Activated CD4-positive, alpha-beta T cell treated with anti-CD3 and anti-CD28 coated beads, Interleukin-2, amount 10 ng/mL, durations not matched to agents 24 days and 14 days (primary cell): ENCODE measurements around the gene ZNF823. TPM values are rescaled to one million over a fixed set of nuclear protein-coding genes. Genes with fewer than 3 reads are reported as not detected.

Source experiments
- DNase-seq: peaks from one replicate; pipeline ENCODE4 v3.0.0; 2022
- H3K27ac Mint-ChIP-seq: one replicate; pipeline ENCODE4 v1.8.0; 2022; ENCODE audit warnings: mild to moderate bottlenecking, mixed read lengths
- H3K27me3 Mint-ChIP-seq: one replicate; pipeline ENCODE4 v1.8.0; 2022; ENCODE audit warnings: mixed read lengths
- H3K36me3 Mint-ChIP-seq: one replicate; pipeline ENCODE4 v1.8.0; 2022; ENCODE audit warnings: low read depth, mild to moderate bottlenecking, mixed read lengths
- H3K4me1 Mint-ChIP-seq: one replicate; pipeline ENCODE4 v1.8.0; 2021; ENCODE audit warnings: mixed read lengths
- H3K4me3 Mint-ChIP-seq: one replicate; pipeline ENCODE4 v1.8.0; 2022; ENCODE audit warnings: mild to moderate bottlenecking, moderate library complexity, mixed read lengths
- H3K9me3 Mint-ChIP-seq: one replicate; pipeline ENCODE4 v1.8.0; 2021; ENCODE audit warnings: mixed read lengths
- intact Hi-C: fragments of 100-400 bp; cut with micrococcal nuclease; formaldehyde crosslinking; loops from one replicate; pipeline ENCODE4 v1.15.1; 2023
- total RNA-seq: library from RNA; stranded (reverse); gene quantifications from 2 replicates; pipeline ENCODE4 v1.2.3, GENCODE V29; 2022

The ZNF823 gene
- total RNA-seq, 1 donor from 2014 or later, result 2.4 TPM

DNA sequence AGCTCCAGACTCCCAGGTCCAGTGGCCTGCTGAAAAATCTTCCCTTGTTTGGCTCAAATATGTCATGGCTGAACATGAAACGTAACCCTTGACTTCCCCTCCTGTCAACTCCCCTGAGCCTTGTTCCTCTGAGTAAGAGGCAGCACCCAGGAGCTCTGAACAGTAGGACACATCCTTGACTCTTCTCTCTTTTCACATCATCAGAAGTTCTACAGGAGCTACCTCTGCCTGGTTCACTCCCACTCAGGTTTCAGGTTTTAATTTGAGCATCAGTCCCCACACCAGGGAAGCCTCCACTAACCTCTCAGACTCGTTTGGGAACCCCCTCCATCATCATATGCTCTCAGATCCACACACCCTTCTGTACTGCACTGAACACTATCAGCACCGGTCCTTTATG, 30.3 kb downstream of the ZNF823 start:
- Mint-ChIP-seq H3K27me3 (no peaks in the 10 kb centered on the region), H3K27ac (no peak overlapping the region)

DNA sequence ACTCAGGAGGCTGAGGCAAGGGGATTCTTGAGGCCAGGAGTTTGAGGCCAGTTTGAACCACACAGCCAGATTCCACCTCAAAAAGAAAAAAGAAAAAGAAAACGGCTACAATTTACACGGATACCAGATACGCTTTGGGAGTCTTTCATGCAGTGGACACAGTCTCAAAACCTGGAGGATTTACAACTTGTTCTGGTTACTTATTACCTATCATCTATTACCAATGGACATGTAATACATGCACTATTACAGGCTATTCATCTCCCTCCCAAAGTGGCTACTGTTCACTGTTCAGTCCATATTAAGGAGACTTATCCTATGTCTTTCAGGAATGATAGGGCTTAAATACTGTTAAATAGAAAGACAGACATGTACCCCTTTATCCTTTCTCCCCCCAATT, 33.3 kb downstream of the ZNF823 start:
- Mint-ChIP-seq H3K27ac (no peak overlapping the region), H3K4me3 (no peak overlapping the region), H3K9me3 (peaks cover 26% of the 10 kb centered on the region), H3K27me3 (no peaks in the 10 kb centered on the region), H3K4me1 (no peaks in the 10 kb centered on the region), H3K36me3 (no peaks in the 10 kb centered on the region)
- intact Hi-C loops, result no loop called here
- no peak for DNase-seq

More for the DNA sequence above, 30.3 kb downstream of the ZNF823 start:
- peaks cover 1% of the 10 kb centered on the region for H3K36me3 Mint-ChIP-seq
- no peak overlapping the region for H3K4me3 Mint-ChIP-seq
- no peaks in the 10 kb centered on the region for H3K4me1 Mint-ChIP-seq
- H3K9me3 Mint-ChIP-seq, result peaks cover 22% of the 10 kb centered on the region
- no peak for DNase-seq
- intact Hi-C loops, result no loop called here

DNA sequence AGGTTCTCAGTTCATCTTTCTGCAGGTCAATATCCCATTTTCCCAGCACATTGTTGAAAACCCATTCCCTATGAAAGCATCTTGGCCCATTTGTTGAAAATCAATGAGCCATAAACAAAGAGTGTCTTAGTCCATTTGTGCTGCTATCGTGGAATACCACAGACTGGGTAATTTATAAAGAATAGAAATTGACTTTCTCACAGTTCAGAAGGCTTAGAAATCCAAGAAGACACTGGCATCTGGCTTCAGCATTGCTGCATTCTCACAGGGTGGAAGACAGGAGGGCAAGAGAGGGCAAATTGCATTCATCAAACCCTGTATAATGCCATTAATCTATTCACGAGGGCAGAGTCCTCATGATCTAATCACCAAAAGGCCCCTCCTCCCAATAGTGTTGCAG, 34.1 kb downstream of the ZNF823 start:
- no peak overlapping the region for H3K27ac Mint-ChIP-seq
- H3K4me1 Mint-ChIP-seq, result no peaks in the 10 kb centered on the region
- intact Hi-C loops, result no loop called here
- no peaks in the 10 kb centered on the region for H3K27me3 Mint-ChIP-seq
- H3K9me3 Mint-ChIP-seq, result peaks cover 25% of the 10 kb centered on the region
- no peaks in the 10 kb centered on the region for H3K36me3 Mint-ChIP-seq
- DNase-seq, result no peak
- H3K4me3 Mint-ChIP-seq, result no peak overlapping the region

DNA sequence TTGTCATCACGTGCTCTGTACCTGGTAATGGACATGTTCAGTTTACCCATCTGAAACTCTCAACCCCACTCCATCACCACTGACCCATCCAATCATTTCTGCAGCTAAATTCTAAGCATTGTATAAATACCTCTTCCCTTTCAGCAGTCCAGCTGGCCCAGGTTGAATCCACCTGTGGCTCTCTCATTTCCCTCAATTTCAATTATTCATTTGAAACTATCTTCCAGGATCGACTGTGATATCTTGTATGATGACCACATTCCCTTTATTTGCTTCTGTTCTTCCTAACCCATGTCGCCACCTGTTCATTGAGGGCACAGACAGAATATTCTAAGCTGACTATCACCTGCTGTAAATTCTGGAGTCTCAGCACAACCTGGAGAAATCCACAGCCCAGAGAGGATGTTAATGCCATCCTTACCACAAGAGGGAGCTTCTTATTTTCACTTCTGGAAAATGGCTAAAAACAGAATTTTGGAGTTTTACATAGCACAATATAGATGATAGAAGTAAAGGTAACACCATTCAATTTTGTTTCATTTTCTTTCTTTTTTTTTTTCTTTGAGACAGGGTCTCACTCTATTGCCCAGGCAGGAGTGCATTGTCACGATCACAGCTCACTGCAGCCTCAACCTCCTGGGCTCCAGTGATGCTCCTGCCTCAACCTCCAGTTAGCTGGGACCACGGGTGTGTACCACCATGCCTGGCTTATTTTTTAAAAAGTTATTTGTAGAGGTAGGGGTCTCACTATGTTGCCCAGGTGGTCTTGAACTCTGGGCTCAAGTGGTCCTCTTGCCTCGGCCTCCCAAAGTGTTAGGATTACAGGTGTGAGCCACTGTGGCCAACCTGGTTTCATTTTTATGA, 38.6 kb downstream of the ZNF823 start:
- DNase-seq, result peak; percentile 58
- H3K9me3 Mint-ChIP-seq, result peaks cover 9% of the 10 kb centered on the region
- intact Hi-C loops, result no loop called here
- H3K36me3 Mint-ChIP-seq, result no peaks in the 10 kb centered on the region
- no peak overlapping the region for H3K4me3 Mint-ChIP-seq
- no peak overlapping the region for H3K27ac Mint-ChIP-seq
- no peaks in the 10 kb centered on the region for H3K4me1 Mint-ChIP-seq
- H3K27me3 Mint-ChIP-seq, result peaks cover 5% of the 10 kb centered on the region

DNA sequence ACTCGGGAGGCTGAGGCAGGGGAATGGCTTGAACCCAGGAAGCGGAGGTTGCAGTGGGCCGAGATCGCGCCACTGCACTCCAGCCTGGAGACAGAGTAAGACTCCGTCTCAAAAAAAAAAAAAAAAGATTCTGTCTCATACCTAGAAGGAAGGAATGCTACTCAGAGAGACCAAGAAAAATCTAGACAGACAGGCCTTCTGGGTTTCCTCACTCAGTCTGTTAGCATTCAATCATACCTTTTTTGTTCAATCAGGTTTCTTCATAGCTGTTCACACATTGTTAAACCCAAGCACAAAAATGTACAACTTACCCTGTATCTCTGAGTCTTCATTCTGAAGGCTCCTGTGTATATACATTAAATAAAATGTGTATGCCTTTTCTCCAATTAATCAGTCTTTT, 40.5 kb downstream of the ZNF823 start:
- DNase-seq, result no peak

DNA sequence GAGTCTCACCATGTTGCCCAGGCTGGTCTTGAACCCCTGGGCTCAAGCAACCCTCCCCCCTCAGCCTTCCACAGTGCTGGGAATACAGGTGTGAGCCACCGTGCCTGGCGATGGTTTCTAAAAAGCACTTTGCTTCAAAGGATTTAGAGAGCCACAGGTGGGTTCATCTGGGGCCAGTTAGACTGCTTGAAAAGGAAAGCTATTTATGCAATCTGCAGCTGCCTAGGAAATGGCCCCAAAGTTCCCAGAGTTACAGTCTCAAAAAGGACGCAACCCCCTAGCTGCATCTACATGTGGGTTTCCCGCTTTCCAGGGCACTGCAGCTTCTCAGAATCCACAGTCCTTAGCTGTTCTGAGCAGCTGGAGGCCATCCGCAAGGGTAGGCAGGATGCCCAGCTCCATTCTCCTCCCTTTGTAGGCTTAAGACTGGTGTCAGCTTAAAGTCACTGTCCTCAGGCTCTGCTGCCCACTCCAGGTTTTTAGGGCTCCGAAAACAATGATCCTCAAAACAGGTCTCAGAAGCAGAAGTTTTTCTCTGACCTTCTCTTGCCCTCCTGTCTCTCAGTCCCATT, 41.4 kb downstream of the ZNF823 start:
- Mint-ChIP-seq H3K36me3 (no peaks in the 10 kb centered on the region), H3K9me3 (peaks cover 16% of the 10 kb centered on the region), H3K27ac (no peak overlapping the region), H3K27me3 (peaks cover 17% of the 10 kb centered on the region), H3K4me1 (peaks cover 4% of the 10 kb centered on the region), H3K4me3 (no peak overlapping the region)
- intact Hi-C loops, result no loop called here
- DNase-seq, result no peak

More for the DNA sequence above, 40.5 kb downstream of the ZNF823 start:
- intact Hi-C loops, result no loop called here
- H3K4me3 Mint-ChIP-seq, result no peak overlapping the region
- H3K9me3 Mint-ChIP-seq, result peaks cover 12% of the 10 kb centered on the region
- H3K4me1 Mint-ChIP-seq, result peaks cover 4% of the 10 kb centered on the region
- H3K27ac Mint-ChIP-seq, result no peak overlapping the region
- no peaks in the 10 kb centered on the region for H3K36me3 Mint-ChIP-seq
- H3K27me3 Mint-ChIP-seq, result peaks cover 15% of the 10 kb centered on the region

DNA sequence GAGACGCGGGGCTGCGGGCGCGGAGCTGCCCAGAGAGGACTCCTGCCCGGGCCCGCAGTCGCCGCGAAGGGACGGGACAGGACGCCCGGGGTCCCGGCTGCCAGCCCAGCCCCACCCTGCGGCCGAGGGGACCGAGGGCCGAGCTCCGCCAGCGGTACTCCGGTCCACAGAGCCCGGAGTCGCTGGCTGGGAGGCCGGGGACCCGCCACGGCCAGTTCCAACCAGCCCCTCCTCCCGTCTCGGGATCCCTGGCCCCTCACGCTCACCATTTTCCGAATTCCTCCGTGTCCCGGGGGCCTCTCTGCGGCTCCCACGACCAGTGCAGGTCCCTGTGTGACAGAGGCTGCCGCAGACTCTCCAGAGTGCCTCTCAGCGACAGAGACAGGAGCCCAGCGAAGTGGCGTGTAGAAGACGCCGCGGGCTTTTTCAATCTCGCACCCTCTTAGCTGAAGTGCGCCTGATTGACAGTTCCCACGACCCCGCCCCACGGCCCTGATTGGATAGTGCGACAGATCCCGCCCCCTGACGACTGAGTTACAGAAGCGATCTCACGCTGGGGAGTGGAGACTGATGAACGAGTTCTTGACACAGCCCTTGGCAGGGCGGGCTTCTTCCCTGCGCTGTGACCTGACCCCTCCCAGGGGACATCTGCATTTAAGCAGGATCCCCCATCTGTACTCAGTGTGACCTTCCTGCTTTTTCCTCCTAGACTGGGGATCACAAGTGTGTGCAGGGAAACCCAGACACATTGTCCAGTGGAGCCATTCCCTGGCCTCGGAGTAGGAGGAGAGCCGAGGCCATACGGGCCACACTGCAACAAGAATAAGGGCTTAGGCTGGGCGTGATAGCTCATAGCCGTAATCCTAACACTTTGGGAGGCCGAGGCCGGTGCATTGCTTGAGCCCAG, 44.0 kb downstream of the ZNF823 start:
- DNase-seq, result peak; percentile 90
- Mint-ChIP-seq H3K27me3 (peaks cover 17% of the 10 kb centered on the region), H3K36me3 (no peaks in the 10 kb centered on the region), H3K4me1 (peaks cover 4% of the 10 kb centered on the region), H3K27ac (peak overlapping the region; percentile 69), H3K9me3 (peaks cover 18% of the 10 kb centered on the region), H3K4me3 (peak overlapping the region; percentile 92)
- intact Hi-C loops, result no loop called here

DNA sequence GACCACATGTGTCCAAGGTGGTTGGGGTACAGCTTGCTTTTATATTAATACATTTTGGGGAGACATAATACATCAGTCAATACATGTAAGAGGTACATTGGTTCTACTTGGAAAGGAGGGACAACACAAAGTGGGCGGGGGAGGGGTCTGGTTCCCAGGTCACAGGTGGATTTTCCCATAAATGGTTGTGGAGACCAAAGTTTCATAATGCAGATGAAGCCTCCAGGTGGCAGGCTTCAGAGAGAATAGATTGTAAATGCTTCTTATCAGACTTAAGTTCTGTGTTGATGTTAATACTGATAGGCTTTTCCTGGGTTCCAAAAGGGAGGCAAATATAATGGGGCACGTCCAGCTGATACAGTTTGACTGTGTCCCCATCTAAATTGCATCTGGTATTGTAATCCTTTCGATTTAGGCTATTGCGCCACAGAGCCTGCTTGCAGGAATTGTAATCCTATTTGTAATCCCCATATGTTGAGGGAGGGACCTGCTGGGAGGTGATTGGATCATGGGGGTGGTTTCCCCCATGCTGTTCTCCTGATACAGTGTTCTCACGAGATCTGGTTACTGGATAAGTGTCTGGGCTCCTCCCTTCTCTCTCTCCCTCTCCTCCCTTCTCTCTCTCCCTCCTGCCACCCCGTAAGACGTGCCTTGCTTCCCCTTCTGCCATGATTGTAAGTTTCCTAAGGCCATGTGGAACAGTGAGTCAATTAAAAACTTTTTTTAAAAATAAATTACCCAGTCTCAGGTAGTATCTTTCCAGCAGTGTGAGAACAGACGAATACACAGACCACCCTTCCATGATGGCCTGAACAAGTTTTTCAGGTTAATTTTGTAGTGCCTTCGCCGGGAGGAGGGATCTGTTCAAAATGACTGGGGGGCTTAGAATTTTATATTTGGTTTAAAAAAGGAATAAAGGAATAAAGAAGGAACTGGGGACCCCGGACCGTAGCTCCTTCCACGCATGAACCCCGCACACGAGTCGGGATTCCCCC, 44.9 kb downstream of the ZNF823 start:
- DNase-seq, result no peak
- Mint-ChIP-seq H3K27me3 (peaks cover 17% of the 10 kb centered on the region), H3K4me1 (peaks cover 4% of the 10 kb centered on the region), H3K36me3 (no peaks in the 10 kb centered on the region), H3K4me3 (peak overlapping the region; percentile 56), H3K9me3 (peaks cover 23% of the 10 kb centered on the region), H3K27ac (no peak overlapping the region)
- intact Hi-C loops, result no loop called here

DNA sequence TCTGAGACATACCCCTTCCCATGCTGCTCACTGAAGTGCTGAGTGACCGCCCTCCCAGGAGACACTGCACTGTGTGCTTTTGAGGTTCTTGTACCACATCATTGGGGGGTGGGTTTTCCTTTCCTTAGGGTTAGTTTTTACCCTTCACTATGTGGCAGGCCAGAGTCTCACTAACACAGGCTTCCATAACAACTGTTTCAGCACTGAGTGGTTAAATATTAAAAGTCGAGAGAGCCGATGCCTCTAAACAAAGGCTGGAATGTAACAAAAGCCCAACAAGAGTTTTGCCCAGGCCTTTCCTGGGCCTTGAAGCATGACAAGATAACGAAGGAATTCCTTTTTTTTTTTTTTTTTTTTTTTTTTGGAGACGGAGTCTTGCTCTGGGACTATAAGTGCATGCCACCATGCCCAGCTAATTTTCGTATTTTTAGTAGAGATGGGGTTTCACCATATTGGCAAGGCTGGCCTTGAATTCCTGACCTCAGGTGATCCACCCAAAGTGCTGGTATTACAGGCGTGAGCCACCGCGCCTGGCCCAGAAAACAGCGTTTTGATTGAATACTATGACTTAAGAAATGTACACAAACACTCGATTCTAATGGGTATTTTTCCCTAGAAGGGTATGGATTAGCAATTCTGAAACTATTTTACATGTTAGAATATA, 46.5 kb downstream of the ZNF823 start:
- Mint-ChIP-seq H3K4me3 (no peak overlapping the region), H3K27me3 (peaks cover 14% of the 10 kb centered on the region), H3K27ac (no peak overlapping the region), H3K9me3 (peaks cover 27% of the 10 kb centered on the region), H3K4me1 (peaks cover 4% of the 10 kb centered on the region), H3K36me3 (no peaks in the 10 kb centered on the region)
- intact Hi-C loops, result no loop called here
- no peak for DNase-seq

DNA sequence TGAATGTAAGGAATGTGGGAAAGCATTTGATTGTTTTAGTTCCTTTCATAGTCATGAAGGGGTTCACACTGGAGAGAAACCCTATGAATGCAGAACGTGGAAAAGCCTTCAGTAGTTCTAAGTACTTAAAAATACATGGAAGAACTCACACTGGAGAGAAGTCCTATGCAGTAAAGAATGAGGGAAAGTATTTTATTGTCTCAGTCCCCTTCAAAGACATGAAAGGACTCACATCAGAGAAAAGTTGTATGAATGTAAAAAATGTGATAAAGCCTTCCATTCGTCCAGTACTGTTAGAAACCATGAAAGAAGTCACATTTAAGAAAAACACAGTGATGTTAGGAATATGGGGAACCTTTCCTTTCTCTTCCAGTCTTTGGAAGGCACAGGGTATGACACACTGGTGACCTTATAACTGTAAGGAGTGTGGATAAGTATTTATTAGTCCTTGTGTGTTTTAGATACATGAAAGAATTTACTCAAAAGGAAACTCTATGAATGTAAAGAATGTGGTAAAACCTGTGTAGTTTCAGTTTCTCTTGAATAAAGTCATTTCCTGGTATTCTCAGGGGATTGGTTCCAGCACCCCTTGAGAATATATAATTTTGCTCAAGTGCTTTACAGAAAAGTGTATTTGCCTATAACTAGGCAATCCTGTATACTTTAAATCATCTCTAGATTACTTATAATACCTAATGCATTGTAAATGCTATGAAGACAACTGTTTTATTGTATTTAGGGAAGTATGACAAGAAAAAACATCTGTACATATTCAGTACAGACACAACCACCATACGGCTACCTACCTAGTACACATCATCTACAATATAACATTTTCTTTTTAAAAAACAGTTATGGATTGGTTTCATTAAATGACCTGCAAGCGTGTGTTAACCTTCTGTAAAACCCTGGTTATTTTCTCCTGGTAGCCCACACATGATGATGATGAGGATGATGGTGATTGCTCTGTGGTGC, 52.8 kb downstream of the ZNF823 start:
- Mint-ChIP-seq H3K27me3 (no peaks in the 10 kb centered on the region), H3K27ac (no peak overlapping the region), H3K4me1 (peaks cover 1% of the 10 kb centered on the region), H3K4me3 (no peak overlapping the region), H3K36me3 (peaks cover 4% of the 10 kb centered on the region), H3K9me3 (peaks cover 34% of the 10 kb centered on the region)
- no peak for DNase-seq
- intact Hi-C loops, result no loop called here

DNA sequence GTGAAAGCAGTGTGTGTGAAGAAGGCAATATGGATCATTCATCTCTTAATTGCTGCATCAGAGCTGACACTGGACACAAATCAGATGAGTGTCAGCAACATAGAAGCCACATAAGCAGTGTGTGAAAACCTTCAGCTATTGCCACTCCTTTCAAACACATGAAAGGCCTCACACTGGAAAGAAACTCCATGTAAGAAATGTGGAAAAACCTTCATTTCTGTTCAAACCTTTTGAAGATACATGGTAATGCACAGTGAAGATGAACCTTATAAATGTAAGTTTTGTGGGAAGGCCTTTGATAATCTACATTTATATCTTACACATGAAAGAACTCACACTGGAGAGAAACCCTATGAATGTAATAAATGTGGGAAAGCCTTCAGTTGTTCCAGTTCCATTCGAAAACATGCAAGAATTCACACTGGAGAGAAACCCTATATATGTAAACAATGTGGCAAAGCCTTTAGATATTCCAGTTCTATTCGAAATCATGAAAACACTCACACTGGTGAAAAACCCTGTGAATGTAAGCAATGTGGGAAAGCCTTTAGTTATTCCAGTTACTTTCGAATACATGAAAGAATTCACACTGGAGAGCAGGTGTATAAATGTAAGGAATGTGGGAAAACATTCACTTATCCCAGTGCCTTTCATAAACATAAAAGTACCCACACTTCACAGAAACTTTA, 53.6 kb downstream of the ZNF823 start:
- DNase-seq, result no peak
- no peaks in the 10 kb centered on the region for H3K27me3 Mint-ChIP-seq
- intact Hi-C loops, result no loop called here
- no peak overlapping the region for H3K27ac Mint-ChIP-seq
- H3K36me3 Mint-ChIP-seq, result peaks cover 4% of the 10 kb centered on the region
- H3K9me3 Mint-ChIP-seq, result peaks cover 38% of the 10 kb centered on the region
- no peak overlapping the region for H3K4me3 Mint-ChIP-seq
- peaks cover 1% of the 10 kb centered on the region for H3K4me1 Mint-ChIP-seq
